MCF 10A (cell line): ENCODE measurements around the gene TLE3. TPM values are rescaled to one million over a fixed set of nuclear protein-coding genes. Genes with fewer than 3 reads are reported as not detected.
"Not testable (repeated sequence)": the region's sequence is repeated elsewhere in the genome, so short reads cannot be mapped to it uniquely, and the experiment has no call there.

Source experiments
- BruUV-seq: library from RNA; stranded (reverse); fragments of 400-500 nt; replicated peaks from 2 replicates; lab custom pipeline; 2021; lab: Mats Ljungman, UMichigan
- CTCF ChIA-PET: fragments of 300-600 bp; sonication (Branson Sonifier 250); formaldehyde crosslinking; extraction: SDS; loops from one replicate; lab custom pipeline; 2021; ENCODE audit warnings: antibody characterized with exemption, inconsistent platforms; lab: Yijun Ruan, JAX
- POLR2A ChIA-PET: fragments of 300-600, 350-650 bp; sonication (Branson Sonifier 250); formaldehyde crosslinking; extraction: SDS; loops from one replicate; lab custom pipeline; 2020; ENCODE audit warnings: antibody characterized with exemption, inconsistent platforms; lab: Yijun Ruan, JAX
- DNase-seq: peaks from one replicate; pipeline ENCODE4 v3.0.0-alpha.2; 2018; ENCODE audit not compliant: unreplicated experiment
- H3K27ac Mint-ChIP-seq: one replicate; pipeline ENCODE4 v1.8.0; 2022; ENCODE audit warnings: mild to moderate bottlenecking, low read depth, mixed read lengths; ENCODE audit not compliant: unreplicated experiment
- H3K27me3 Mint-ChIP-seq: one replicate; pipeline ENCODE4 v1.8.0; 2022; ENCODE audit warnings: mixed read lengths; ENCODE audit not compliant: insufficient read depth, unreplicated experiment
- H3K36me3 Mint-ChIP-seq: one replicate; pipeline ENCODE4 v1.8.0; 2022; ENCODE audit warnings: mild to moderate bottlenecking, moderate library complexity, mixed read lengths; ENCODE audit not compliant: insufficient read depth, unreplicated experiment
- H3K4me1 Mint-ChIP-seq: one replicate; pipeline ENCODE4 v1.8.0; 2022; ENCODE audit warnings: mixed read lengths; ENCODE audit not compliant: insufficient read depth, unreplicated experiment
- H3K4me3 Mint-ChIP-seq: one replicate; pipeline ENCODE4 v1.8.0; 2022; ENCODE audit warnings: mild to moderate bottlenecking, moderate library complexity, mixed read lengths; ENCODE audit not compliant: unreplicated experiment
- H3K9me3 Mint-ChIP-seq: one replicate; pipeline ENCODE4 v1.8.0; 2022; ENCODE audit warnings: mixed read lengths; ENCODE audit not compliant: unreplicated experiment
- CTCF ChIP-seq: fragments of 200-600 bp; IDR thresholded peaks from one replicate; pipeline ENCODE4 v1.8.0; 2022; ENCODE audit warnings: antibody characterized with exemption, mild to moderate bottlenecking; ENCODE audit not compliant: unreplicated experiment
- intact Hi-C: fragments of 100-400 bp; cut with micrococcal nuclease; formaldehyde crosslinking; loops from 2 replicates; pipeline ENCODE4 v1.14.1; 2022
- total RNA-seq: library from RNA; stranded (reverse); gene quantifications from 2 replicates; pipeline ENCODE4 v1.2.3, GENCODE V29; 2022

Gene TLE3
- total RNA-seq, 1 experiment from 2014 or later, result 23.2 TPM

- ChIA-PET CTCF (no interaction called here), POLR2A (no interaction called here)
- Mint-ChIP-seq H3K9me3 (no peaks in the 10 kb centered on the region), H3K27ac (no peak overlapping the region), H3K4me1 (peaks cover 13% of the 10 kb centered on the region), H3K36me3 (no peaks in the 10 kb centered on the region), H3K4me3 (no peak overlapping the region), H3K27me3 (peaks cover 37% of the 10 kb centered on the region)
- intact Hi-C loops, result no loop called here
- TF ChIP-seq CTCF, result no peak
- no peak for DNase-seq
- no TSS peak for BruUV-seq
These were observed 16.5 kb upstream of the TLE3 start for GRCh38 chr15:70114221-70114620.

GRCh38 chr15:70113304-70113700 is 15.6 kb upstream of the TLE3 start:
- no peak overlapping the region for H3K27ac Mint-ChIP-seq
- no peak overlapping the region for H3K4me3 Mint-ChIP-seq
- no peaks in the 10 kb centered on the region for H3K9me3 Mint-ChIP-seq
- no peak for TF ChIP-seq CTCF
- ChIA-PET POLR2A (interaction anchor here (0.7 kb wide), 1 partner anchor 70 kb away, joined by 3 read pairs; no protein-coding TSS in a partner anchor), CTCF (interaction anchor here (0.6 kb wide), 1 partner anchor 1842 kb away, joined by 4 read pairs; no protein-coding TSS in a partner anchor)
- no peak for DNase-seq
- intact Hi-C loops, result no loop called here
- no peaks in the 10 kb centered on the region for H3K36me3 Mint-ChIP-seq
- peaks cover 31% of the 10 kb centered on the region for H3K27me3 Mint-ChIP-seq
- BruUV-seq, result no TSS peak
- H3K4me1 Mint-ChIP-seq, result peaks cover 13% of the 10 kb centered on the region

GRCh38 chr15:70112572-70113303 is 15.0 kb upstream of the TLE3 start:
- ChIA-PET CTCF (interaction anchor here (0.6 kb wide), 1 partner anchor 1842 kb away, joined by 4 read pairs; no protein-coding TSS in a partner anchor), POLR2A (interaction anchor here (0.7 to 3.8 kb wide), 3 partner anchors 11 to 71 kb away, joined by 3 to 53 read pairs (median 12); partner anchors contain the start of gene TLE3)
- H3K9me3 Mint-ChIP-seq, H3K36me3 Mint-ChIP-seq, DNase-seq, BruUV-seq, H3K4me3 Mint-ChIP-seq, intact Hi-C loops, H3K27ac Mint-ChIP-seq: not testable (repeated sequence)
- H3K4me1 Mint-ChIP-seq, result peaks cover 13% of the 10 kb centered on the region
- peaks cover 26% of the 10 kb centered on the region for H3K27me3 Mint-ChIP-seq

- intact Hi-C loops, result no loop called here
- no peaks in the 10 kb centered on the region for H3K36me3 Mint-ChIP-seq
- peaks cover 21% of the 10 kb centered on the region for H3K27me3 Mint-ChIP-seq
- H3K27ac Mint-ChIP-seq, result no peak overlapping the region
- H3K4me3 Mint-ChIP-seq, result peak overlapping the region; percentile 28
- ChIA-PET POLR2A (interaction anchor here (0.6 to 3.8 kb wide), 5 partner anchors 10 to 649 kb away, joined by 3 to 53 read pairs (median 3); partner anchors contain the start of gene TLE3), CTCF (no interaction called here)
- no peaks in the 10 kb centered on the region for H3K9me3 Mint-ChIP-seq
- peaks cover 13% of the 10 kb centered on the region for H3K4me1 Mint-ChIP-seq
- no TSS peak for BruUV-seq
- DNase-seq, result no peak
- no peak for TF ChIP-seq CTCF
These were observed 14.3 kb upstream of the TLE3 start for GRCh38 chr15:70112074-70112395.
